GM23248 (cell line): ENCODE measurements around the gene XKR7. TPM values are rescaled to one million over a fixed set of nuclear protein-coding genes. Genes with fewer than 3 reads are reported as not detected.

ENCODE experiments used
- DNase-seq: peaks from one replicate; pipeline ENCODE4 v3.0.0-alpha.2; 2015
- H2AFZ ChIP-seq: fragments of 200-600 bp; sonication (generic); 2 replicates; pipeline ENCODE4 v1.6.1; 2016; ENCODE audit warnings: antibody characterized with exemption
- H3F3A ChIP-seq: fragments of 200-600 bp; sonication (generic); 2 replicates; pipeline ENCODE4 v1.6.1; 2016; ENCODE audit warnings: mild to moderate bottlenecking, antibody characterized with exemption, mixed run types; ENCODE audit not compliant: insufficient read depth
- H3K27ac ChIP-seq: fragments of 200-600 bp; sonication (generic); 2 replicates; pipeline ENCODE4 v1.5.1; 2016; ENCODE audit warnings: mild to moderate bottlenecking
- H3K27me3 ChIP-seq: fragments of 200-600 bp; sonication (generic); replicated peaks from 2 replicates; pipeline ENCODE4 v1.6.1; 2016; ENCODE audit warnings: mild to moderate bottlenecking; ENCODE audit not compliant: insufficient read depth
- H3K36me3 ChIP-seq: fragments of 200-600 bp; sonication (generic); 2 replicates; pipeline ENCODE4 v1.6.1; 2016; ENCODE audit warnings: low read depth, mild to moderate bottlenecking
- H3K4me1 ChIP-seq: fragments of 200-600 bp; sonication (generic); 2 replicates; pipeline ENCODE4 v1.6.1; 2016; ENCODE audit warnings: mild to moderate bottlenecking; ENCODE audit not compliant: insufficient read depth
- H3K4me2 ChIP-seq: fragments of 200-600 bp; sonication (generic); one replicate; pipeline ENCODE4 v1.6.1; 2016; ENCODE audit warnings: mild to moderate bottlenecking; ENCODE audit not compliant: unreplicated experiment
- H3K4me3 ChIP-seq: fragments of 200-600 bp; sonication (generic); 2 replicates; pipeline ENCODE4 v1.5.1; 2016; ENCODE audit warnings: mild to moderate bottlenecking
- H3K79me2 ChIP-seq: fragments of 200-600 bp; sonication (generic); 2 replicates; pipeline ENCODE4 v1.6.1; 2016; ENCODE audit warnings: mild to moderate bottlenecking; ENCODE audit not compliant: insufficient read depth
- H3K9ac ChIP-seq: fragments of 200-600 bp; sonication (generic); 2 replicates; pipeline ENCODE4 v1.6.1; 2016; ENCODE audit warnings: mild to moderate bottlenecking
- H3K9me2 ChIP-seq: fragments of 200-600 bp; sonication (generic); 2 replicates; pipeline ENCODE4 v1.6.1; 2016; ENCODE audit warnings: mixed run types, mild to moderate bottlenecking, moderate library complexity; ENCODE audit not compliant: insufficient read depth
- H3K9me3 ChIP-seq: fragments of 200-600 bp; sonication (generic); one replicate; pipeline ENCODE4 v1.6.1; 2017; ENCODE audit warnings: low read depth
- H4K20me1 ChIP-seq: fragments of 200-600 bp; sonication (generic); 2 replicates; pipeline ENCODE4 v1.6.0; 2016; ENCODE audit not compliant: insufficient read depth
- EZH2 ChIP-seq: fragments of 200-600 bp; sonication (generic); IDR thresholded peaks from 2 replicates; pipeline ENCODE4 v1.6.1; 2018; ENCODE audit warnings: antibody characterized with exemption, mild to moderate bottlenecking; ENCODE audit not compliant: insufficient read depth, poor library complexity, severe bottlenecking
- EZH2phosphoT487 ChIP-seq: fragments of 200-600 bp; sonication (generic); IDR thresholded peaks from 2 replicates; pipeline ENCODE4 v1.6.1; 2018; ENCODE audit warnings: antibody characterized with exemption, moderate library complexity, mild to moderate bottlenecking, low read depth; ENCODE audit not compliant: insufficient read depth
- WGBS, 2 experiments: methylation state at CpG; one replicate each; pipeline ENCODE4 v1.1.6; 2015 to 2017; ENCODE audit warnings: low lambda C conversion rate in 2 of 2, low coverage in 1 of 2; ENCODE audit errors: missing lambda C conversion rate in 2 of 2; 5-methylcytosine and 5-hydroxymethylcytosine counted together
- in situ Hi-C: fragments of 300-500 bp; cut with MboI; formaldehyde crosslinking; loops from 2 replicates; pipeline ENCODE4 v1.15.0; 2020
- polyA plus RNA-seq: library from polyadenylated mRNA; unstranded; fragments of >200 nt; fragmentation: Nextera tagmentation; extraction: Ambion mirVana; gene quantifications from 2 replicates; pipeline ENCODE4 v1.2.1, GENCODE V29; 2016
- total RNA-seq: library from RNA; depleted of rRNA; stranded (reverse); fragments of >200 nt; shearing (Covaris generic); gene quantifications from 2 replicates; pipeline ENCODE4 v1.2.3, GENCODE V29; 2014

XKR7 gene
- total and polyA plus RNA-seq, 2 experiments from 2014 or later: not detected

- Histone ChIP-seq H3K27ac (no peak overlapping the region), H3K4me3 (no peak overlapping the region), H3K36me3 (no peaks in the 10 kb centered on the region), H3K9ac (no peak overlapping the region), H3K9me3 (no peaks in the 10 kb centered on the region), H3K79me2 (no peaks in the 10 kb centered on the region), H3K4me2 (no peak overlapping the region), H3F3A (no peaks in the 10 kb centered on the region), H3K4me1 (no peaks in the 10 kb centered on the region), H3K9me2 (no peaks in the 10 kb centered on the region), H3K27me3 (peaks cover 30% of the 10 kb centered on the region), H4K20me1 (no peaks in the 10 kb centered on the region), H2AFZ (no peak overlapping the region)
- 41 to 45% methylated on average over 2 of the region's 2 CpGs for WGBS, 2 experiments
- no peak for DNase-seq
- in situ Hi-C loops: no loop called here
- TF ChIP-seq EZH2 (no peak), EZH2phosphoT487 (no peak)
Observed at GRCh38 chr20:31992086-31992485, 24.1 kb downstream of the XKR7 start.

- H3K79me2 ChIP-seq: no peaks in the 10 kb centered on the region
- H3K9me2 ChIP-seq: no peaks in the 10 kb centered on the region
- H3K4me2 ChIP-seq: no peak overlapping the region
- H3K27ac ChIP-seq: no peak overlapping the region
- WGBS, 2 experiments: 70 to 75% methylated on average over 16 to 18 of the region's 18 CpGs
- no peak overlapping the region for H3K4me3 ChIP-seq
- H3K9me3 ChIP-seq: no peaks in the 10 kb centered on the region
- no peak overlapping the region for H3K9ac ChIP-seq
- DNase-seq: no peak
- H3K36me3 ChIP-seq: no peaks in the 10 kb centered on the region
- H3K27me3 ChIP-seq: peaks cover 37% of the 10 kb centered on the region
- H2AFZ ChIP-seq: no peak overlapping the region
- no peaks in the 10 kb centered on the region for H4K20me1 ChIP-seq
- in situ Hi-C loops: no loop called here
- TF ChIP-seq EZH2 (no peak), EZH2phosphoT487 (no peak)
- no peaks in the 10 kb centered on the region for H3K4me1 ChIP-seq
- H3F3A ChIP-seq: no peaks in the 10 kb centered on the region
Observed at GRCh38 chr20:31996996-31997395, 29.0 kb downstream of the XKR7 start.

GRCh38 chr20:31998246-31998645, 30.3 kb downstream of the XKR7 start:
- Histone ChIP-seq H3K27ac (no peak overlapping the region), H3K4me1 (no peaks in the 10 kb centered on the region), H3K4me3 (no peak overlapping the region), H3K9ac (no peak overlapping the region), H3K27me3 (peaks cover 42% of the 10 kb centered on the region), H4K20me1 (no peaks in the 10 kb centered on the region), H3K4me2 (no peak overlapping the region), H2AFZ (no peak overlapping the region), H3K36me3 (no peaks in the 10 kb centered on the region), H3K79me2 (no peaks in the 10 kb centered on the region), H3K9me2 (no peaks in the 10 kb centered on the region), H3F3A (no peaks in the 10 kb centered on the region), H3K9me3 (no peaks in the 10 kb centered on the region)
- in situ Hi-C loops: no loop called here
- TF ChIP-seq EZH2phosphoT487: no peak
- TF ChIP-seq EZH2: no peak
- DNase-seq: no peak
- 27 to 39% methylated on average over 2 of the region's 2 CpGs for WGBS, 2 experiments

- no peak overlapping the region for H3K4me3 ChIP-seq
- peaks cover 41% of the 10 kb centered on the region; the same call in 1 of the 2 replicates for H3K27me3 ChIP-seq
- H3K79me2 ChIP-seq: no peaks in the 10 kb centered on the region
- TF ChIP-seq EZH2phosphoT487 (no peak), EZH2 (no peak)
- no peaks in the 10 kb centered on the region for H3K36me3 ChIP-seq
- no peaks in the 10 kb centered on the region for H3K9me3 ChIP-seq
- H3K4me2 ChIP-seq: no peak overlapping the region
- 68 to 84% methylated on average over 2 of the region's 2 CpGs for WGBS, 2 experiments
- H3K27ac ChIP-seq: no peak overlapping the region
- no peaks in the 10 kb centered on the region for H4K20me1 ChIP-seq
- H3K4me1 ChIP-seq: no peaks in the 10 kb centered on the region
- no peak overlapping the region for H2AFZ ChIP-seq
- no peak for DNase-seq
- no peak overlapping the region for H3K9ac ChIP-seq
- no peaks in the 10 kb centered on the region for H3F3A ChIP-seq
- H3K9me2 ChIP-seq: no peaks in the 10 kb centered on the region
- in situ Hi-C loops: no loop called here
Observed at GRCh38 chr20:32003325-32003724, 35.4 kb downstream of the XKR7 start.

- in situ Hi-C loops: no loop called here
- no peak overlapping the region for H3K9ac ChIP-seq
- no peaks in the 10 kb centered on the region for H3K79me2 ChIP-seq
- H3K9me3 ChIP-seq: no peaks in the 10 kb centered on the region
- no peaks in the 10 kb centered on the region for H3K36me3 ChIP-seq
- H3K4me3 ChIP-seq: no peak overlapping the region
- no peaks in the 10 kb centered on the region for H3K9me2 ChIP-seq
- peak; percentile 50 for DNase-seq
- no peaks in the 10 kb centered on the region for H4K20me1 ChIP-seq
- no peak overlapping the region for H3K27ac ChIP-seq
- H3F3A ChIP-seq: no peaks in the 10 kb centered on the region
- TF ChIP-seq EZH2 (no peak), EZH2phosphoT487 (no peak)
- peaks cover 46% of the 10 kb centered on the region; the same call in 1 of the 2 replicates for H3K27me3 ChIP-seq
- H3K4me1 ChIP-seq: no peaks in the 10 kb centered on the region
- no peak overlapping the region for H3K4me2 ChIP-seq
- no peak overlapping the region for H2AFZ ChIP-seq
Observed at GRCh38 chr20:32004963-32005362, 37.0 kb downstream of the XKR7 start.
